ENCODE measurements around the gene HAVCR2. TPM values are rescaled to one million over a fixed set of nuclear protein-coding genes. Genes with fewer than 3 reads are reported as not detected.

The HAVCR2 gene
- total and polyA plus RNA-seq, 2 donors from 2014 or later, result 14.6 to 17.5 TPM

GRCh38 chr5:157150995-157151394 is 42.2 kb upstream of the HAVCR2 start:
- Histone ChIP-seq H3K27me3 (ENCODE audit: control insufficient read depth, insufficient read depth, low read length) (no peaks in the 10 kb centered on the region), H3K9me3 (ENCODE audit: control insufficient read depth in 2 of 3, insufficient read depth in 1 of 3, low read length in 3 of 3) (no peaks in the 10 kb centered on the region), H3K36me3 (ENCODE audit: control insufficient read depth in 2 of 3, insufficient read depth in 3 of 3, low read length in 3 of 3) (no peaks in the 10 kb centered on the region), H3K27ac (ENCODE audit: low read depth in 2 of 2, low read length in 2 of 2) (no peak overlapping the region), H3K4me3 (ENCODE audit: low read length in 3 of 3) (no peak overlapping the region), H3K4me1 (ENCODE audit: control insufficient read depth in 2 of 3, insufficient read depth in 2 of 3, low read depth in 1 of 3, low read length in 3 of 3) (no peaks in the 10 kb centered on the region), H3K9ac (ENCODE audit: low read length in 3 of 3) (no peak overlapping the region)
- FAIRE-seq, result no peak
- TF ChIP-seq CTCF (IDR thresholded peaks at IDR 0.05; ENCODE audit: borderline replicate concordance, extremely low read depth, insufficient read depth), result no peak
- no peak for DNase-seq
- intact Hi-C loops (cut with DNase I), result no loop called here

GRCh38 chr5:157148734-157149615 is 40.1 kb upstream of the HAVCR2 start:
- H3K9ac ChIP-seq (ENCODE audit: low read length in 3 of 3), result no peak overlapping the region
- DNase-seq, result peak in 4 of 5 donors; percentile 62 to 89 (median 81)
- no peaks in the 10 kb centered on the region for H3K27me3 ChIP-seq (ENCODE audit: control insufficient read depth, insufficient read depth, low read length)
- no peak overlapping the region for H3K27ac ChIP-seq (ENCODE audit: low read depth in 2 of 2, low read length in 2 of 2)
- no peaks in the 10 kb centered on the region for H3K4me1 ChIP-seq (ENCODE audit: control insufficient read depth in 2 of 3, insufficient read depth in 2 of 3, low read depth in 1 of 3, low read length in 3 of 3)
- H3K36me3 ChIP-seq (ENCODE audit: control insufficient read depth in 2 of 3, insufficient read depth in 3 of 3, low read length in 3 of 3), result no peaks in the 10 kb centered on the region
- TF ChIP-seq CTCF (IDR thresholded peaks at IDR 0.05; ENCODE audit: borderline replicate concordance, extremely low read depth, insufficient read depth), result peak; percentile 86
- intact Hi-C loops (cut with DNase I), result no loop called here
- no peaks in the 10 kb centered on the region for H3K9me3 ChIP-seq (ENCODE audit: control insufficient read depth in 2 of 3, insufficient read depth in 1 of 3, low read length in 3 of 3)
- peak; percentile 47 for FAIRE-seq
- H3K4me3 ChIP-seq (ENCODE audit: low read length in 3 of 3), result no peak overlapping the region

- peaks cover 0 to 2% (median 0%) of the 10 kb centered on the region in 3 donors for H3K36me3 ChIP-seq (ENCODE audit: control insufficient read depth in 2 of 3, insufficient read depth in 3 of 3, low read length in 3 of 3)
- H3K9me3 ChIP-seq (ENCODE audit: control insufficient read depth in 2 of 3, insufficient read depth in 1 of 3, low read length in 3 of 3), result no peaks in the 10 kb centered on the region
- FAIRE-seq (no peak), DNase-seq (peak in 4 of 5 donors; percentile 45 to 71 (median 58))
- peak overlapping the region; percentile 96 to 97 (median 96) for H3K4me3 ChIP-seq (ENCODE audit: low read length in 3 of 3)
- peak overlapping the region; percentile 68 to 91 for H3K27ac ChIP-seq (ENCODE audit: low read depth in 2 of 2, low read length in 2 of 2)
- intact Hi-C loops (cut with DNase I), result no loop called here
- no peaks in the 10 kb centered on the region for H3K27me3 ChIP-seq (ENCODE audit: control insufficient read depth, insufficient read depth, low read length)
- TF ChIP-seq CTCF (IDR thresholded peaks at IDR 0.05; ENCODE audit: borderline replicate concordance, extremely low read depth, insufficient read depth), result no peak
- H3K4me1 ChIP-seq (ENCODE audit: control insufficient read depth in 2 of 3, insufficient read depth in 2 of 3, low read depth in 1 of 3, low read length in 3 of 3), result peaks cover 0 to 10% (median 6%) of the 10 kb centered on the region in 3 donors
- H3K9ac ChIP-seq (ENCODE audit: low read length in 3 of 3), result peak overlapping the region; percentile 57 to 96 (median 95)
These were observed 34.5 kb upstream of the HAVCR2 start for GRCh38 chr5:157143127-157143971.

Data from kidney (tissue), 14 donors.